GM12874 (cell line): ENCODE data around the gene MCUB.

ENCODE experiments used
- CTCF ChIP-seq: IDR thresholded peaks from 2 replicates; pipeline ENCODE4 v1.5.1; 2011; ENCODE audit warnings: low read depth, mild to moderate bottlenecking, control low read depth, low read length, moderate library complexity; ENCODE audit not compliant: insufficient read depth

The MCUB gene

GRCh38 chr4:109608879-109609278 lies 48.8 kb downstream of the MCUB start:
- TF ChIP-seq CTCF, result no peak

GRCh38 chr4:109609431-109609830 lies 49.4 kb downstream of the MCUB start:
- TF ChIP-seq CTCF, result no peak

- TF ChIP-seq CTCF, result no peak
These were observed 50.4 kb downstream of the MCUB start for GRCh38 chr4:109610489-109610888.

GRCh38 chr4:109611045-109611646 lies 51.1 kb downstream of the MCUB start:
- no peak for TF ChIP-seq CTCF

- no peak for TF ChIP-seq CTCF
These were observed 54.0 kb downstream of the MCUB start for GRCh38 chr4:109614015-109614414.

- TF ChIP-seq CTCF, result no peak
These were observed 54.4 kb downstream of the MCUB start for GRCh38 chr4:109614466-109614865.

- no peak for TF ChIP-seq CTCF
These were observed 55.7 kb downstream of the MCUB start for GRCh38 chr4:109615742-109616141.

GRCh38 chr4:109616243-109616642 lies 56.2 kb downstream of the MCUB start:
- TF ChIP-seq CTCF, result no peak
